ENCODE measurements around the gene AFAP1.

AFAP1 gene, protein sequence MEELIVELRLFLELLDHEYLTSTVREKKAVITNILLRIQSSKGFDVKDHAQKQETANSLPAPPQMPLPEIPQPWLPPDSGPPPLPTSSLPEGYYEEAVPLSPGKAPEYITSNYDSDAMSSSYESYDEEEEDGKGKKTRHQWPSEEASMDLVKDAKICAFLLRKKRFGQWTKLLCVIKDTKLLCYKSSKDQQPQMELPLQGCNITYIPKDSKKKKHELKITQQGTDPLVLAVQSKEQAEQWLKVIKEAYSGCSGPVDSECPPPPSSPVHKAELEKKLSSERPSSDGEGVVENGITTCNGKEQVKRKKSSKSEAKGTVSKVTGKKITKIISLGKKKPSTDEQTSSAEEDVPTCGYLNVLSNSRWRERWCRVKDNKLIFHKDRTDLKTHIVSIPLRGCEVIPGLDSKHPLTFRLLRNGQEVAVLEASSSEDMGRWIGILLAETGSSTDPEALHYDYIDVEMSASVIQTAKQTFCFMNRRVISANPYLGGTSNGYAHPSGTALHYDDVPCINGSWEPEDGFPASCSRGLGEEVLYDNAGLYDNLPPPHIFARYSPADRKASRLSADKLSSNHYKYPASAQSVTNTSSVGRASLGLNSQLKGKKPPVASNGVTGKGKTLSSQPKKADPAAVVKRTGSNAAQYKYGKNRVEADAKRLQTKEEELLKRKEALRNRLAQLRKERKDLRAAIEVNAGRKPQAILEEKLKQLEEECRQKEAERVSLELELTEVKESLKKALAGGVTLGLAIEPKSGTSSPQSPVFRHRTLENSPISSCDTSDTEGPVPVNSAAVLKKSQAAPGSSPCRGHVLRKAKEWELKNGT

DNA sequence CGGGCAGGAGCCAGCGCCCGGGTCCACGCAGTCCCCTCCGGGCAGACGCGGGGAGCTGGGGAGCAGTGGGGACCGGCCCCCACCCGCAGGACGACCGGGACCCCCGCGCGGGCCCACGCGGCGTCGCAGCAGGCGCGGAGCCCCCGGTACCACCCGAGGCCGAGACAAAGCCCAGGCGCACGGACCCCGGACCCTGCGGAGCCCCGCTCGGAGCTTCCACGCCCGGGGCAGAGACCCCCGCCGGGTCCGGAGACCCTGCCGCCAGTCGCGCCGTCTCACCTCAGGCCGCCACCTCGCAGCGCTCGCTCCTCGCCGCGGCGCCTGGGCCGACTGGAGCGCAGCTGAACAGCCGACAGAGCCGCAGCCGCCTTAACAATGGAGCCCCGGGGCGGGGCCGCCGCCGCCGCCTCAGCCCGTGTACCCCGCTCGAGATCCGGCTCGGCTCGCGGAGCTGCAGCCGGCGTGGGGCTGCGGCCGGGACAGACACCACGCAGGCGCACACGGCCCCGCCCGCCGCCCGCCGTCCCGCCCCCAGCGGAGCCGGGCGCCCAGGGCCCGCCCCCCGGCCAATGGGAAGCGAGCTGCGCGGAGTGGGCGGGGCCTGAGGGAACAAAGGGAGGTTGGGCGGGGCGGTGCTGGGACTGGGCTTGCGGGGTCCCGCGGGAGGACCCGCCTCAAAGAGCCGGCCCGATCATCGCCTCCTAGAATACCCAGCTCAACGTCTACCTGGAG, at the start of gene AFAP1:
AFAP1 (minus strand) TSS at position 485 of the 732 bp plus-strand sequence. CDS start 67,783 bp downstream, outside the sequence.
- no peak for FAIRE-seq

DNA sequence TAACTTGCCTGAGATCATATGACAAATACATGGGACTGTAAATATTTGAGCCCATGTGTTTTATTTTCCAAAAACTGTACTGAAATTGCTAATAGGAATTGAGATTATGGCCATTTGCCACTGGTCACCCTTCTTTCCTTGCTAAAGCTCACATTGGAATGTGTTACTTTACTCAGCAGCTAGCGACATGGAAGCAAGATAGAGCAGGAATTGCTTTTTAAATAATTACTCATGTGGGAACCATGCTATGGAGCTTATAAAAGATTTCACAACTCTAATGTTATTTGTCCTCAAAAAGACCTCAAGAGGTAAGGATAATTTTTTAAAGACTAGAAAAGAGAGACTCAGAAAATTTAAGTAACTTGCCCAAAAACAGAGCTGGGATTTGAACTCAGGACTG, 48.8 kb upstream of the AFAP1 start:
- FAIRE-seq = no peak

DNA sequence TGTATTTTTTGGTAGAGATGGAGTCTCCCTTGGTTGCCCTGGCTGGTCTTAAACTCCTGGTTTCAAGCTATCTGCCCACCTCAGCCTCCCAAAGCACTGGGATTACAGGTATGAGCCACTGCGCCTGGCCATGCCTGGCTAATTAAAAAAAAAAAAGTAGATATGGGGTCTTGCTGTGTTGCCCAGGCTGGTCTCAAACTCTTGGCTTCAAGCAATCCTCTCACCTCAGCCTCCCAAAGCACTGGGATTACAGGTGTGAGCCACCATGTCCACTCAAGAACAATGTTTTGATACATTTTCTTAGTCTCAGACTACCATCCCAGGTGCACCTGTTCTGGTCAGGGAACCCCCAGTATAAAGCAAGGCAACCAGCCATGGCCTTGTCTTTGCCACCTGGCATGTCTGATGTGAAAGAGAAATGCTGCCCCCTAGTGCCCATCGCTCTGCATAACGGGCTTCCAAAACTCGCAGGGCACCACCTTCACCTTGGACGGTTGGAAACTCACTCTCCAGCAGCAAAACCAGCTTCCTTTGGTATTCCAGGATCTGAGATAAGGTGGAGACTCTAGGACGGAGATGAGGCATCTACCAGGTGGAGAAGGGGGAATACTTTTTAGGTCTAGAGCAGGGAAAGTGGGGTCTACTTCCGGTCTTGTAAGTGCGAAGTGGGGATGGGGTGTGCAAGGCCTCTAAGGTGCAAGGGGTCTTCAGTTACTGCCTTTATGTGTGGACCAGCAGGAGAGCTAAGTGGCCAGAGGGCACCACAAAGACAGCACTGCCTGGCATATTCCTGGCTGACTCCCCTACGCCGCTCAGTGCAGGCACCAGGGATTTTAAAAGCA, 47.7 kb upstream of the AFAP1 start:
- FAIRE-seq = no peak

DNA sequence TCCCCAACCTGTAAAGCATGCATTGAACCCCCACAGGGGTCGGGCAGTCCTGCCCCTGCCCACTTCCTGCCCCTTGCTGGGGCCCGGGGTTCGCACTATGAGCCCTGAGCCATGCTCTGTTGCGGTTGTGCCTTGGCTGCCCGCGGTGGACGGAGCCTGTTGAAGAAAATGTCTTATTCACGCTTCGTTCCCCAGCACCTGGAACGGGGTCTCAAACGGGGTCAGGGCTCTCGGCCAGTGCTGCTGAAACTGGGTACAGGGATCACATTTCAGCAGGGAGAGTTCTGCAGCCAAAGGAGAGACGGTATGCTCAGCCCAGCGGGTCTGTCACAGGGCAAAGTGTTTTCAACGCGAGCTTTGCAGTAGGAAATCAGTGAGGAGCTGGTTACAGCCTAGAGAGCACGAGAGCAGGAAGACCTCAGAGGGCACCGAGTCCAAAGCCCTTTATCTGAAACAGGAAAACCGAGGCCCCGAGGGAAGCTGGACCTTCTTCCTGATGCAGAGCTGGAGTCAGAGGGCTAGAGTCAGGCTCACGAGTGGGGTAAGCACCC, 46.3 kb upstream of the AFAP1 start:
- FAIRE-seq = no peak

DNA sequence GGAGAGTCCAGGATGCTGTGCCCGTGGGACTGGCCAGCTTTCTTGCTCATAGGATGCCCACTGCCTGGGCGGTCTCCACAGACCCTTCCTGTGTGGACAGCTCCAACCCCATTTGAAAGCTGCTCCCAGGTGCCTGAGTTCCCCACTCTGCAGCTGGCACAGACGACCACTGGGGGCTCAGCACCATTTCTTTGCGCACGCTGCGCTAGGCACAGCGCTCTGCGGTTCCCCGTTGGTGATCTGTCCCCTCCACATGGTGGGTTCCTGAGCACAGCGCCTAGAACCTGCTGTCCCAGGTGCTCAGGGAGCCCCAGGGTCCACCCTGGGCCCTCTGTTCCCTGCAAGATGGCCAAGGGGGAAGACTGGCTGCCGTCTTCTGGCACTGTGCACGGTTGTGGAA, 45.4 kb upstream of the AFAP1 start:
- no peak for FAIRE-seq

DNA sequence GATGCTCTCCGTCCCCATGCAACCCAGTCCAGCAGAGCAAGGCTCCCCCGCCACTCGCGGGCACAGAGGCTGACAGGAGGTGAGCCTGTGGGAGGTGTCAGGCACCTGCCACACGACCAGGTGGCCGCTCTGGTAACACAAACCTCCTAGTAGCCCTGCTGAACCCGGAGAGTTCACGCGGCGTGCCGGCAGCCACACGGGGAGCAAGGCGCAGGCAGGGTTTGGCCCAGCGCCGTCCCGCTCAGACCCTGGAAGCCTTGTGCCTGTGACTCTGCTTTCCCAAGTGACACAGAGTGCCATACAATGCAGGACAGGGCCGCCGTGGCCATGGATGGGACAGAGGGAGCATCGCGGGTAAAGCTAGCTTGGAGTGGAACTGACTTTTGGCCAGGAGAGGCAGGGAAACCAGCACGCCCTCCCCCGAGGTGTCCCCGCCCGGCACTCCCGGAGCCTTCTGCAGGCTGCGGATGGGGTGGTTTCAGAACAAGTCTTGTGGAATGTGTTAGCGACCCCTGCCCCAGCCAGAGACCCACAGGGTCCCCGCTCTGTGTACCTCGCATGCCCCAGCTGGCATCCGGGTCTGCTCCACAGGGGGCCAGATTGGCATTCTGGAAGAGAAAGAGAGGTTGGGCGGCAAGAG, 44.7 kb upstream of the AFAP1 start:
- no peak for FAIRE-seq

DNA sequence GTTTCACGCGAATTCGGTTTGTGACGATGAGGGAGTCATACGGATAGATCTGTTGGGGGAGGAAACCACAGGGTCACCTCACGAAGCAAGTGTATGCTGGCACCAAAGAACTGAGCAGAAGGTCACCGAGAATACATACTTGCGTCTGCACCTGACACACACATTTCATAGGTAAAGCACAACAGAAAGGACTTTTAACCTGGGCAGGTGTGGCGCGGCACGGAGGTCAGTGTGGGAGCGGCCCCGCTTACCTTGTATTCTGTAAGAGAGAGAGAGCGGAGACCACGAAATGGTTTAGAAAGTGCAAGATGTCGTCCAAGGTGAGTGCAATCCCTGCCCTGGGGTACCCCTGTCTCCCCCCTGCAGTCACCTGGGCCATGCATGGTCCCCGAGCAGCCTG, 43.6 kb upstream of the AFAP1 start:
- no peak for FAIRE-seq

DNA sequence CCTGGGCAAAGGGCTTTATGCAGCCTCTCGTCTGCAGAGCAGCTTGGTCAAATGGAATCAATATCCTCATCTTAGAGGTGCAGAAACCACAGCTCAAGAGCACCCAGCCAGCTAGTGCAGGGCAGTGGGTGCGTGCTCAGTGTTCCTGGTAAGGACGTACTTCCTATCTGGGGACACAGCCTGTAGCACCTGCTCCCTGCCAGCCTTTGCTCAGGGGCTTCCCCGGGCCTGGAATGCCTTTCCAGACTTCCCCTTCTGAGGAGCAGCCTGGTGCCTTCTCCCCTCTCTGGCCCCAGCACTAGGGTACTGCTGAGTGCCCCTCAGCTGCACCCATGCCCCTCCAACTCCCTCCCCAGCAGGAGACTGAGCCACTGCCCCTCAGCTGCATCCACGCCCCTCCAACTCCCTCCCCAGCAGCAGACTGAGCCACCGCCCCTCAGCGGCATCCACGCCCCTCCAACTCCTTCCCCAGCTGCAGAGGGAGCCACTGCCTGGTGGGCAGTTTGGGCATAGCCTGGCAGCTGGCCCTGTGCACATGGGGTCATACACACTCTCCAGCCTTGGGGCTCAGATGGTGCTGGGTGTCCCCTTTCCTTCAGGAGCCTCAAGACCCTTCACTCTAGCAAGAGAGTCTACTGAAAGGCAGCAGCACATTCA, 42.2 kb upstream of the AFAP1 start:
- no peak for FAIRE-seq

DNA sequence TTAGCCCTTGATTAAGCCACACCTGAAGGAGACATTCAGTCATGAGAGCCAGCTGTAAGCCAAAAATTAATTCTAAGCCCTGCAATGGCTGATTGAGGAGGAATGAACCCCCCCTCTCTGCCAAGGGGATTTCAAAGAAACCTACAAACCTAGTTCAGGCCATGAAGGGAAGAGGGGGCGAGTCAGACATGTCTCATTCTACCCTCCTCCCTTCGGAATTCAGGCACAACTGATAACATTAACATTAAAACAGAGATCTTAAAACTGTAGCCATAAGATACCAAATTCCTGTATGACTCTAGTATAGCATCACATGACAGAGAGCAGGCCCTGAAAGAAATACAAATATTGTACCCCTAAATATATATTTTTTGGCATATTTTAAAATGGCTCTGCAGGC, 40.4 kb upstream of the AFAP1 start:
- FAIRE-seq = no peak

DNA sequence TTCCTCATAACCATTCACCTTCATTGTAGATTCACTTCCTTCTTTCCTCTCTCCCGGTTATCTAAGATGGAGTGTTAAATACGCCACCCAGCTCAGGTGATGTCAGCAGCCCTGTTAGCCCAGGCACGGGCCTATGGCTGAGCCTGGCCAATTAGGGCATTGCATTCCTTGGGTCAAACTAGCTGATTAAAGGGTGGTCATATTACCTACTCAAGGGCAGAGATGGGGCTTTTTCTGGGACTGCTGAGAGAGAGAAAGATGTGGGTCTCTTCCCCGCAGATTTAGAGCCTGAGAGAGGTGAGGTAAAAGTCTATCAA, 39.9 kb upstream of the AFAP1 start:
- FAIRE-seq = no peak

DNA sequence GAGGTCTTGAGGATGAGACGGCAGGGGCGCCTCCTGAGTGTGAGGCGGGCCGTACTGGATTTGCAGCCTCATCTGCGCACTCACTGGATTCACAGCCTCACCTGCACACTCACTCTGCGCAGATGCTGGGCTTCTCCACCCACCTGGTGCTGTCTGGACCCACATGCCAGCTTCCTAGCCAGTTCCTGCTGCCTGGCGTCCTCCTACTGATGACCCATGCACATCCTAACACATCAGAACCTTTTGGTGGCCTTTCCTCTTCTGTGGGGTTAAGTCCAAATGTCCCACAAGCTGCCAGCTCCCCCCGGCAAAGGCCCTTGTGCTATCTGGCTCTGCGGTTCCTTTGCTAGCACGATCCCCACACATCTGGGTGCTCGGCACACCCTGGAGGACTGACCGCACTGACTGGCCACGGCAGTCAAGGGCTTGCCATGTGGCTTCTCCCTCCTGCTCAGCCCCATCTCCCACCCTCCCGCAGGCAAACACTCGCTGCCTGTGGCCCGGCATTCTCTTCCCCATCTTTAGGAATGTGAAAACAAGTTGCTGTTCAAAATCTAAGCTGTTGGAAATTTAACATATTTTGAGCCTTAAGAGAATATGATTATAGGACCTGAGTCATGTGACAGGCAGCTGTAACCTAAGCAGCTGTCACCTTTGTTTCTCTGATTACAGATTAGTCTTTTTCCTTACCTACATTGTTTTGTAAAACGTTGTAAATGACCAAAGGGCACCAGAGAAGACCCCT, 39.4 kb upstream of the AFAP1 start:
- FAIRE-seq = no peak

DNA sequence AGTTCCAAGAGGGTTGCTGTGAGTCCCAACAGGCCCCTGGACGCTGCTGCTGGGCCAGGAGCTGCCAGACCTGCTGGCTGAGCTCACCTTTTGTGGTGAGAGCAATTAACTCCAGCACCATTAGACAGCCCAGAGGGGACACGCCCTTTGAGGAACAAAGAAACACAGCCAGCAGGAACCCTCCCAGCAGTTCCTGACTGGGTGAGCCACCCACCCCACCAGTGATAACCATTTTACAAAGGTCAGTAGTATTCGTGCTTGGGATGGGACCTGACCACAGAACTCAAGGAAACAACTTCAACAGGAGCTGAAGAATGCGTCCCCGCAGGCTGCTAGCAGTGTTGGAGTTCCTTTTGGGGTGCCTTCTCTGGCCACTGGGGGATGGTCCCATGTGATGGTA, 38.8 kb upstream of the AFAP1 start:
- FAIRE-seq = no peak

DNA sequence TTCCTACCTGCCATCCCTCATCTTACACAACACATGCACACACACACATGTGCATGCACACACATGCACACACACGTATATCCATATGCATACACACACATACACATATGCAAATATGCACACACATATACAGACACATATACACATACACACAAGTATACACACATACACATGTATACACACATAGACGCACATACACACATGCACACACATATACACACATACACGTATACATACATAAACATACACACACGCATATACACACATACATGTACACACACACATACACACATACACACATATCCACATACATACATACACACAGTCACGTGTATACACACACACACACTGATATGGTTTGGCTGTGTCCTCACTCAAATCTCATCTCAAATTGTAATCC, 37.0 kb upstream of the AFAP1 start:
- FAIRE-seq = no peak

DNA sequence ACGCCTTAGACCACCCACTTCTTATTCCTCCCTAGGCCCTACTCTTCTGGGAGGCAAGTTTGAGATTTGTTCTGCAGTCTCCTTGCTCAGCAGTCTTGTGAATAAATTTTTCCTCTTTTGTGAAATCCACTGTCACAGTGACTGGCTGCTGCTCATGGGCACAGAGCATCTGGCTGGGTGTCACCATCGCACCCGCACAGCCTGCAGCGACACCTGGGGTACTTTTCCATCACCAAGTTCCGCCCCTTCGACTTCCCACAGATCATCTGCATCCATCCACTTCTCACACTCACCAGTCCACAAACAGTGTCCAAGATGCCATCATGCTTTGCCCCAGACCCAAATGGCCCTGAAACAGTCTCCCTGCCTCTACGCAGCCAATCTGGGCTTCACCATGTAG, 36.4 kb upstream of the AFAP1 start:
- no peak for FAIRE-seq

DNA sequence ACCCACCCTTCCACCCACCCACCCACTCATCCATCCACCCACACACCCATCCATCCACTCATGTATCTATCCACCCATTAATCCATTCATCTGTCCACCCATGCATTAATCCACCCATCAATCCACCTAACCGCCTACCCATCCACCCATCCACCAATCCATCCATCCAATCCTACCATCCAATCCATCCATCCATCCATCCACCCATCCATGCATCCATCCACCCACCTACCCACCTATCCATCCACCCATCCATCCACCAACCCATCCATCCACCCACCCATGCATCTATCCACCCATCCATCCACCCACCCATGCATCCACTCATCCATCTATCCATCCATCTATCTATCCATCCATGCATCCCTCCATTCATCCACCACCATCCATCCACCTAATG, 34.8 kb upstream of the AFAP1 start:
- FAIRE-seq = no peak

DNA sequence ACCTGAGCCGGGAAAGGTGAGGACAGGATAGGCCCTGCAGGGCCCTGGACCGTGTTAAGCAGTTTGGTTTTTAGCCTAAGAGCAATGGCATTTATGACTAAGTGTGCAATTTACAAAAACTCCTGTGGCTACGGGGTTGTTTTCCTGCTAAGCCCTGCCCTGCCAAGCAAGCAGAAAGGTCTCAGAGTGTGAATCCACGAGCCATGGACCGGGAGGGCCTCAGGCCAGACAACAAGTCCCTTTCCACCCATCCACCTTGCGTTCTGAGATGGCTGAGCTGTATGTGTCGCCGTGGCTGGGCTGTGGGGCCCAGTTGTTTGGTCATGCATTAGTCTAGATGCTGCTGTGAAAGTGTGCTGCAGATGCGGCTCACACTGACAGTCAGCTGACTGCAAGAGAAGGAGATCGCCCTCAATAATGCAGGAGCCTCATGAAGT, 33.9 kb upstream of the AFAP1 start:
- FAIRE-seq = no peak

DNA sequence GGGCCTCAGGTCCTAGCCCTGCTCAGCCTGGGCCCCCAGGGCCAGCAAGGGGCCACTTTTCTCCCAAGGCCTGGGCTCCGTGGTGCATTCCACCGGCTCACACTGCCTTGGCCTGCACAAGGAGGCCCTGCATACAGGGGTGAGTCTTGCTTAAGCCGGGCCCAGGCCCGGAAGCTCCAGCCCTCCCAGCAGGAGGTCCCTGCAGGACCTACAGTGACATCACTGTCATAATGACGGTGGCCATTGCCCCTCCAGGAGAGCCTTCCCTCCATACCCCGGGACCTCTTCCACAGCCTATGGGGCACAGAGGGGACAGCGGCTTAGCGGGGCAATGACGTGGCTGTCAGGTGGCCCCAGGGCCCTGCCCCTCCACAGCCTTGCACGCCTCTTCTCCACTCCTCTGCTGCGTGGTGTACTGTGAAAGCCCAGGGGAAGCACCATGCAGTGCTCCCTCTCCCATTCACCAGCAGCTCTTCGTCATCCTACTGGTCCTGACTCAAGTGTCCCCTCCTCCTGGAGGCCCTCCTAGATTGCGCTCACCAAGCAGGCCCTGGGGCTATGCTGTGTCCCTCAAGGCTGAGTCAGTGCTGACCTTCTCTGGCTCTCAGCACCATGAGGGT, 32.3 kb upstream of the AFAP1 start:
- no peak for FAIRE-seq

DNA sequence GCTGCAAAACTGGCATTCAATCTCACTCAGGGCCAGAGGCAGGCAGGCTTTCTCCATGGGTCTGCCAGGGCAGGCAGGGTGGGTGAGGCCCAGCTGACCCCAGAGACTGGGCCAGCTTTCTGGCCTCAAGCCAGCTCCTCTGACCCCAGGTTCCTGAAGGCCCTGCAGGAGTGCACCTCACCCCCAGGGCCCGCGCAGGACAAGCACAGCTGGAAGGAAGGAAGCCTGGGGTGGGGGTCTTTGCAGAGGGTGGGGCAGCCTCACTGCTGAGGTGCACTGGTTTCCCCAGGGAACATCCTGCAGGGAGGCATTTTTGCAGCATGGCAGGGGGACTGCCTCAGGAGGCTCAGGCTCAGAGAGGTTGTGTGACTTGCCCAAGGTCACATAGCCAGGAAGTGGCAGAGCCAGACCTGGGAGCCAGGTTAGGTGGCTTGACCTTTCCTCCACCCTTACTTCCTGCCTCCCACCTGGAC, 31.5 kb upstream of the AFAP1 start:
- FAIRE-seq = no peak

DNA sequence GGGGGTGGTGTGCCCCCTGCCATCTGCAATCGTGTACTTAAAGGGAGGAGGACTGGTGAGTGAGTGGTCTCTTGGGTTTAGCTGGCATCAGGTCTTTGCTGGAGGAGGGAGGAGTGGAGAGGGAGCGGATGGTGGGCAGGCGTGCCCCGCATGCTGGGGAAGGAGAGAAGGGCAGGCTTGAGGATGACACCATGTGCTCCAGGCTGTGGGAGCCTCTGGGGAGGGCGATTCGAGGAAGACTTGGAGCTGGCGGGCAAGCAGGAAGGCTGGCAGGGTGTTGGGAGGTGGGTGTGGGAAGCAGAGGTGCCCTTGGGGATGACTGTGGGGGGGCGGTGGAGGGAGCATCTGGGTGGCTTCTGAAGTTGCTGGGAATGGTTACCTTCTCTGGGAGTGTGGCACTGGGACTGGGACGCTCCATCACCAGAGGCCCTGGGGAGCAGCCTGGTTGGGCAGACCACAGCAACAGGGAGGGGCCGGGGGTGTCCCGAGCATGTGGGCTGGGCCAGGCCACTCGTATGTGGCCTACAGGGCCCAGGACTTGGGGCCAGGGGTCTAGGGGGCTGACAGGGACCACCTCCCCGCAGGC, 30.8 kb upstream of the AFAP1 start:
- FAIRE-seq = no peak
